ENCODE measurements around the gene GRSF1.
"Not testable (repeated sequence)": the region's sequence is repeated elsewhere in the genome, so short reads cannot be mapped to it uniquely, and the experiment has no call there.

GRSF1 gene

DNA sequence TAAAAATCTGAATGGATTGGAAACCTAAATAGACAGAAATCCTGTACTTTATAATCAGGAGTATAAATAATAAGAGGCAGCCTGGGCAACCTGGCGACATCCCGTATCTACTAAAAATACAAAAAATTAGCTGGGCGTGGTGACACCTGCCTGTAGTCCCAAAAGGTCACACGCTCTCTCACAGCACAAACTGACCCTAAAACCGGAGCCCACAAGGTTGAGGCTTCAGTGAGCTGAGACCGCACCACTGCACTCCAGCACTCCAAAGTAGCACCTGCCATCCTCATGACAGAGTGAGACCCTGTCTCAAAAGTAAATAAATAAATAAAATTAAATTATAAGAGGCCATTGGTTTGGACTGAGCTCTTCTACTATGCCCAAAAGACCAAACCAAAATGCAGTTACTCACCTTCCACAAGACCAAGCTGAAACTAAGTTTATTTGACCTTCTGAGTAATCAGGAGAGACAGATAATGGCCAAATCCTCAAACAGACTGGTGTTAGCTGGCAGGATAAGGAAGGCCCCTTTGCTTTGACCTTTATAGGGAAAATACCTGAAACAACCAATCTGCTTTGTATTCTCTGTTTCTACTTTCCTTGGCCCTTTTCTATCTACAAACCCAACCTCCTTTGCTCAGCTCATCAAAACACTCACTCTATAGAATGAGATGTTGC lies 3.2 kb upstream of the GRSF1 start:
- no peak for TF ChIP-seq CTCF (IDR thresholded peaks at IDR 0.05; ENCODE audit: low read depth, low read length)
- no peak overlapping the region for H3K4me3 ChIP-seq (replicated peaks in 1 of 2; ENCODE audit: low read depth in 2 of 2, low read length in 2 of 2)
- no peak for DNase-seq (ENCODE audit: low read depth in 2 of 2)

DNA sequence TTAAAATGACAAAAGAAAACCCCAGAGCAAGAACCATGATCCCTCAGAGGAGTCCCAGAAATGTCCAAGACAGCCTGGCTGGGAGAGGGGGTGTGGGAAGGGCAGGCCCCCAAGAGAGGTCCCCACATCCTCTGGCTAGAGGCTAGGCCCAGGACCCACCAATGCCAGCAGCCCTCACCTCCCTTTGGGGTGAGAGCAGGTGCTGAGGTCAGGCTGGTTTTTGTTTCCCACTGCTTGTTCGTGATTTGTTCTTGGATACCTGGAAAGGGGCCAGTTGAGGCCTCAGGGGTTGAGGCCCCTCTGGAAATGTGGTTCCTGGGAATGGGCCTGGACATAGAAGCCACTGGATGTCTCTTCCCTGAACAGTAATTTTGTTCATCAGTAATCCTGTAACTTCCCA lies 2.3 kb upstream of the GRSF1 start:
- no peak overlapping the region for H3K4me3 ChIP-seq (replicated peaks in 1 of 2; ENCODE audit: low read depth in 2 of 2, low read length in 2 of 2)
- no peak for TF ChIP-seq CTCF (IDR thresholded peaks at IDR 0.05; ENCODE audit: low read depth, low read length)
- no peak for DNase-seq (ENCODE audit: low read depth in 2 of 2)

- no peak overlapping the region for H3K4me3 ChIP-seq (replicated peaks in 1 of 2; ENCODE audit: low read depth in 2 of 2, low read length in 2 of 2)
- TF ChIP-seq CTCF (IDR thresholded peaks at IDR 0.05; ENCODE audit: low read depth, low read length), result no peak
- DNase-seq (ENCODE audit: low read depth in 2 of 2), result no peak
Measured at GRCh38 chr4:70841211-70841610, 1.5 kb upstream of the GRSF1 start.

GRCh38 chr4:70840631-70841030 lies 941 bp upstream of the GRSF1 start:
- DNase-seq (ENCODE audit: low read depth in 2 of 2); H3K4me3 ChIP-seq (replicated peaks in 1 of 2; ENCODE audit: low read depth in 2 of 2, low read length in 2 of 2): not testable (repeated sequence)

DNA sequence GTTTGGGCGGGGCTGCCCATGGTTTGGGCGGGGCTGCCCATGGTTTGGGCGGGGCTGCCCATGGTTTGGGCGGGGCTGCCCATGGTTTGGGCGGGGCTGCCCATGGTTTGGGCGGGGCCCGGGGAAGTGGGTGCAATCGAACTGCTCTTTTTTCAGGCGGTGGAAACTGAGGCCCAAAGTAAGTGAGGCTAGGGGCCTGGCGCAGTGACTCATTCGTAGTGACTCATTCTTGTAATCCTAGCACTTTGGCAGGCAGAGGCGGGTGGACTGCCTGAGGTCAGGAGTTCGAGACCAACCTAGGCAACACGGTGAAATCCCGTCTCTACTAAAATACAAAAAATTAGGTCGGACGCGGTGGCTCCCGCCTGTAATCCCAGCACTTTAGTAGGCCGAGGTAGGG lies 447 bp upstream of the GRSF1 start:
- not testable (repeated sequence) for H3K4me3 ChIP-seq (replicated peaks in 1 of 2; ENCODE audit: low read depth in 2 of 2, low read length in 2 of 2)
- peak; percentile 35 to 38 for DNase-seq (ENCODE audit: low read depth in 2 of 2)

GRCh38 chr4:70838666-70839588 lies 763 bp downstream of the GRSF1 start:
- H3K4me3 ChIP-seq (replicated peaks in 1 of 2; ENCODE audit: low read depth in 2 of 2, low read length in 2 of 2), result peak overlapping the region; percentile 61 to 86
- DNase-seq (ENCODE audit: low read depth in 2 of 2), result peak; percentile 56 to 68
- TF ChIP-seq CTCF (IDR thresholded peaks at IDR 0.05; ENCODE audit: low read depth, low read length), result no peak

GRCh38 chr4:70838204-70838603 lies 1.5 kb downstream of the GRSF1 start:
- peak overlapping the region; percentile 61 to 86 for H3K4me3 ChIP-seq (replicated peaks in 1 of 2; ENCODE audit: low read depth in 2 of 2, low read length in 2 of 2)
- no peak for TF ChIP-seq CTCF (IDR thresholded peaks at IDR 0.05; ENCODE audit: low read depth, low read length)
- peak; percentile 19 to 21 for DNase-seq (ENCODE audit: low read depth in 2 of 2)

Data from cardiac fibroblast (primary cell).